GM20000 (cell line): ENCODE measurements around the gene POC1B.

Experiments
- DNase-seq: peaks from one replicate; pipeline ENCODE4 v3.0.0; 2012; ENCODE audit warnings: low spot score
- TF ChIP-seq, protein P1 (sequence below): IDR thresholded peaks from 2 replicates; pipeline ENCODE4 v1.5.1; 2012; ENCODE audit warnings: mild to moderate bottlenecking, control low read depth; ENCODE audit errors: extremely low read depth, missing control alignments

The POC1B gene

DNA sequence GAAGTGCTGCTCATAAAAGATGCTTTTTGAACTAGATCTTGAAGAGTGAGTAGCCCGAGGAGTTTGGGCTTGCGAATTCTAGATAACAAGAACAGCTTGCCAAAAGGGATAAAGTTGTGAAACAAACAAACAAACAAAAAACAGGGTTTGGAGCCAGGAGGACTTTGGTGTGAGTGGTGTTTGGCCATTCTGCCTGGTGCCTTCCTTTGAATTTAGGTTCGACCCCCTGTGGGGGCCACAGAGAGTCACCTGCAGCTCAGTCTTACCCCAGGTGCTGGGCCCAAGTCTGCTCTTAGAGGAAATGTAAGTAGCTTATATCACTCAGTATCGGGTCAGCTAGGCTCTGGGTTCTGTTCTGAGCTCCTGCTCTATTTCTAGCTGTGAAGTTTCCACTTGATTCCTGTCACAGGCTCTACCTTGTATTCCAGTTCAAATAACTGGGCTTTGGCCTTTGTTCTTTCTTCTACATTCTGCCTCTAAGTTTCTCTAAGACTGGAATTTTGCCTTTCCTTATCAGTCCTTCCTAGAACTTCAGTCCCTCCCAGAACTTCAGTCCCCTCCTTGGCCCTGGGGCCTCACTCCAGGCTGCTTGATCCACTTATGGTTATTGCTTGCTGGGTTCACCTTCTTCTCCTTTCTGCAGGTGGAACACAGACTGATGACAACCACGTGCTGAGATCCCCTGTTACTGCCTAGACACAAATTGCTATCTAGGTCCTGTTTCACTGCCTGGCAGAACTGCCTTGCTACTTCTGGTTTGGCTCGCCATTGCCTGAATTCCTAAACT lies 153.1 kb downstream of the POC1B start:
- DNase-seq: no peak
- TF ChIP-seq, protein P1, sequence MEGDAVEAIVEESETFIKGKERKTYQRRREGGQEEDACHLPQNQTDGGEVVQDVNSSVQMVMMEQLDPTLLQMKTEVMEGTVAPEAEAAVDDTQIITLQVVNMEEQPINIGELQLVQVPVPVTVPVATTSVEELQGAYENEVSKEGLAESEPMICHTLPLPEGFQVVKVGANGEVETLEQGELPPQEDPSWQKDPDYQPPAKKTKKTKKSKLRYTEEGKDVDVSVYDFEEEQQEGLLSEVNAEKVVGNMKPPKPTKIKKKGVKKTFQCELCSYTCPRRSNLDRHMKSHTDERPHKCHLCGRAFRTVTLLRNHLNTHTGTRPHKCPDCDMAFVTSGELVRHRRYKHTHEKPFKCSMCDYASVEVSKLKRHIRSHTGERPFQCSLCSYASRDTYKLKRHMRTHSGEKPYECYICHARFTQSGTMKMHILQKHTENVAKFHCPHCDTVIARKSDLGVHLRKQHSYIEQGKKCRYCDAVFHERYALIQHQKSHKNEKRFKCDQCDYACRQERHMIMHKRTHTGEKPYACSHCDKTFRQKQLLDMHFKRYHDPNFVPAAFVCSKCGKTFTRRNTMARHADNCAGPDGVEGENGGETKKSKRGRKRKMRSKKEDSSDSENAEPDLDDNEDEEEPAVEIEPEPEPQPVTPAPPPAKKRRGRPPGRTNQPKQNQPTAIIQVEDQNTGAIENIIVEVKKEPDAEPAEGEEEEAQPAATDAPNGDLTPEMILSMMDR: no peak

DNA sequence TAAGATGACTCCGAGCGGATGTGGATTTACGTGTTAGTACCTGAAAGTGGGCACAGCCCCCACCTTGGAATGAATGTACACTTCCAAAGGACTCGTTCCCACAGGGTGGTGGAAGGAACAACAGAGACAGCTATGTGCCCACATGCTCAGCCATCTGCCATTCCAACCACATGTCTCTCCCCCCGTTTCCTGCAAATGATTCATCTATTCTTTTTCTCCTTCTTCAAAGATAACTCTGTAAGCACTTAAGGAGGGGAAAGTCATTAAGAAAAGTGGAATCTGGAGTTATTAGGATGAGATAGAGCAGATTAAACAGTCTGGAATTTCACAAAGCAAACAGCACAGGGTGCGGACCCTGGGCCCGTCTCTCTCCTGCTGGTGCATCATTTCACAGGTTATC lies 155.0 kb downstream of the POC1B start:
- TF ChIP-seq, protein P1: no peak
- DNase-seq: no peak

DNA sequence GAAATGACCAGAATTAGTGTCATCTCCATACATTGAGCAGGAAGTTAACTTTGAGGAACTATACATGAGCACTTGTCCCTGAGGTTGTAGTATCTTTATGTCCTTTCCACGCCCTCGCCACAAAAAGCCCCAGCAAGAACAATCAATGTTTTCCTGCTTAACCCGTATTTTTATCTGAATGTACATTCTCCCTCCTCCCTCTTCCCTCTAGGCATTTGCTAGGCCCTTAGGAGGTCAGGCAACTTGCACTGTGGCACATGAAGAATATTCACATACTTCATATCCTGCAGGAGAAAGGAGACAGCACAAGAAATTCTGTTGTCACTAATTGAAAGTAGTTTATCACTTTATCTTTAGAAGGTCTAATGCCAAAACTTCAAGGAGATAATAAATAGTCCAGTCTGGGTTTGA lies 155.4 kb downstream of the POC1B start:
- TF ChIP-seq, protein P1: no peak
- DNase-seq: no peak
